Hematopoietic multipotent progenitor cell treated with erythropoietin and hydrocortisone succinate and interleukin-3 and kit ligand, for 8 days (in vitro differentiated cells): Measurements from ENCODE around the gene OR52A5.
"Not testable (repeated sequence)": the region's sequence is repeated elsewhere in the genome, so short reads cannot be mapped to it uniquely, and the experiment has no call there.

Source experiments
- DNase-seq: peaks from one replicate; pipeline ENCODE4 v3.0.0-alpha.2; 2015

The OR52A5 gene

GRCh38 chr11:5137996-5138395, at the start of gene OR52A5:
Gene OR52A5, minus strand, starts transcription at chr11:5138356. Its CDS starts 5,714 bp downstream, at chr11:5132642.
- no peak for DNase-seq

DNA sequence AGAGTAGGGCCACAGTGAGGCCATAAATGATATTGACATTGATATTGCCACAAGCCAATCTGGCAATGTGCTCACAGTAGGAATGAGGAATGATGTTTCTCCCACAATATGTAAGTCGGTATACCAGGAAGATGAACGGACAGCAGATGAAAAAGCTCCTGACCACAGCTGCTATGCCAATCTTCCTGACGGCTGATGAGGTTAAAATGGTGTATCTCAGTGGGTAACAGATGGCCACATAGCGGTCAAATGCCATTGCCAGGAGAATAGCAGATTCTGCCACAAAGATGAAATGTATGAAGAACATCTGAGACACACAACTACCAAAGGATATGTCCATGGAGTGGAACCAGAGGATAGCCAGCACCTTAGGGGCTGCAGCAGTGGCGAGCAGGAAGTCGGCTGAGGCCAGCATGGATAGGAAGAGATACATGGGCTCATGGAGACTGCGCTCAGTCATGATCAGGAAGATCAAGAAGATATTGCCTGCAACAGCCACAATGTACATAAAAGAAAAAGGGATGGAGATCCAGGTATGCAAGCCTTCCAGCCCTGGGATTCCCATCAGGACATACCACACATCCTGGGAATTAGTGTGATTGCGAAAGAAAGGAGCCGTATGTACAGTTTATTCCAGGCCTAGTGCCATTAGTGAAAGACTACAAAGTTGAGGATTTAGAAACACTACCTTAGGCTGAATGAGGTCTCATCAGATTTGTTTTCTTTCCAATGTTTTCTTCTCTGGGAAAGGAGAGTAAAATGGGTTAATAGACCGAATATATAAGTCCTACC, 40.1 kb upstream of the OR52A5 start:
- no peak for DNase-seq

- no peak for DNase-seq
Measured at GRCh38 chr11:5174934-5175333, 36.8 kb upstream of the OR52A5 start.

- DNase-seq, result peak; percentile 16
Measured at GRCh38 chr11:5171856-5172255, 33.7 kb upstream of the OR52A5 start.

DNA sequence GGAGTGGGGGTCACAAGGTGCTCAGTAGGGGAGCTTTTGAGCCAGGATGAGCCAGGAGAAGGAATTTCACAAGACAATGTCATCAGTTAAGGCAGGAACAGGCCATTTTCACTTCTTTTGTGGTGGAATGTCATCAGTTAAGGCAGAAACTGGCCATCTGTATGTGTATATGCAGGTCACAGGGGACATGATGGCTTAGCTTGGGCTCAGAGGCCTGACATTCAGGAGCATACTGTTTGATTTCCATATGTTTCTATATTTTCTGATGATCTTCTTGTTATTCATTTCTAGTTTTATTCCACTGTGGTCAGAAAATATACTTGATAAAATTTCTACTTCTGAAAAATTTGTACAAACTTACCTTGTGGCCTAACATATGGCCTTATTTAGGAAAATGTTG, 27.7 kb upstream of the OR52A5 start:
- DNase-seq, result not testable (repeated sequence)

GRCh38 chr11:5164807-5165206, 26.7 kb upstream of the OR52A5 start:
- DNase-seq, result not testable (repeated sequence)

GRCh38 chr11:5161045-5161444, 22.9 kb upstream of the OR52A5 start:
- not testable (repeated sequence) for DNase-seq

GRCh38 chr11:5160217-5160616, 22.1 kb upstream of the OR52A5 start:
- DNase-seq, result peak; percentile 39

DNA sequence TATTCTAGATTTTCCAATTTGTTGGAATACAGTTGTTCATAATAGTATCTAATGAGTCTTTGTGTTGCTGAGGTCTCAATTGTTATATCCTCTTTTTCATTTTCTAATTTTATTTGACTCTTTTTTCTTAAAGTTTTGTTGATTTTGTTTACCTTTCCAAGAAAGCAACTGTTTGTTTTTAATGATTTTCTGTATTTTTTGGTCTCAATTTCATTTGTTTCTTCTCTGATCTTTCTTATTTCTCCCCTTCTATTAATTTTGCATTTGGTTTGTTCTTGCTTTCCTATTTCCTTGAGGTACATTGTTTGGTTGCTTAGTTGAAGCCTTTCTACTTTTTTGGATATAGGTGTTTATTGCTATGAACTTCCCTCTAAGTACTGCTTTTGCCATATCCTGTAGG, 21.6 kb upstream of the OR52A5 start:
- DNase-seq, result no peak

DNA sequence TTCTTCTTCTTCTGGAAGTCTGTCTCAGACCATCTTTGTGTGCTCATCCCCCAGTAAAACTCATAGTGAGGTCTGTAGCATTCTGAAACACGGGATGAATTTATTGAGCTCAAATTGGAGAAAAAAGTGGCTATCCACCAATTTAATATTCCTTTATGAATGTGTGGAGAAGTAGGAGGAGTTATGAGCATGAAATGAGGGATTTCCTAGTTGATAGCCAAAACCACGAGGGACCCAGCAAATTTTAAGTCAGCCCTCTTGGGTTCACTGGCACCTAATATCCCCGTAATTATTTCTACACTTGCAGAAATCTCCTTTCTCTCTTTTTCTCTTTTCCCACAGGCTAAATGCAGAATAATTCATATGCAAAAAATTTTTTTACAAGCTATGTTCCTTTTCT, 16.5 kb upstream of the OR52A5 start, which contains the start of gene OR52A1:
Gene OR52A1, minus strand, starts transcription at position 101 of the 400 bp plus-strand sequence. CDS start 2,388 bp downstream, outside the sequence.
- DNase-seq, result no peak

GRCh38 chr11:5153574-5154431, 15.6 kb upstream of the OR52A5 start:
- DNase-seq, result peak; percentile 31

DNA sequence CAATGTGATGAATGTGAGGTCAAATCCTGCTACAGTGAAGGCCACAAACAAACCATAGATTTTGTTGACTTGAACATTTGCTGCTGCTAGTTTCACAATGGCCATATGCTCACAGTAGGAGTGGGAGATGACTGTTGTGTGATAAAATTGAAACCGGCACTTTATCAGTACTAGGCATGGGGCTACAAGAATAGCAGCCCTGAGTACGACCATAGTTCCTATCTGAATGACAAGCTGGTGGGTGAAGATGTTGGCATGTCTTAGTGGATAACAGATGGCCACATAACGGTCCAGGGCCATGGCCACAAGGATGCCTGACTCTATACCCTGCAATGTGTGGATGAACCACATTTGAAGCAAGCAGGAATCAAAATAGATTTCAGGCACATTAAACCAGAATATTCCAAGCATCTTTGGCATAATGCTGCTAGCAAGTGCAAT, 13.6 kb upstream of the OR52A5 start:
- peak; percentile 97 for DNase-seq

DNA sequence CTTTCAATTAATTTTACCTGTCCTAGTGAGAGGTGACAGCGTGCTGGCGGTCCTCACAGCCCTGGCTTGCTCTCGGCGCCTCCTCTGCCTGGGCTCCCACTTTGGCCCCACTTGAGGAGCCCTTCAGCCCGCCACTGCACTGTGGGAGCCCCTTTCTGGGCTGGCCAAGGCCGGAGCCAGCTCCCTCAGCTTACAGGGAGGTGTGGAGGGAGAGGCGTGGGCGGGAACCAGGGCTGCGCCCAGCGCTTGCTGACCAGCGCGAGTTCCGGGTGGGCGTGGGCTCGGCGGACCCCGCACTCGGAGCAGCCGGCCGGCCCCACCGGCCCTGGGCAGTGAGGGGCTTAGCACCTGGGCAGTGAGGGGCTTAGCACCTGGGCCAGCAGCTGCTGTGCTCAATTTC, 6.0 kb upstream of the OR52A5 start:
- not testable (repeated sequence) for DNase-seq

GRCh38 chr11:5137014-5137413, 1.1 kb downstream of the OR52A5 start:
- no peak for DNase-seq

GRCh38 chr11:5136261-5136660, 1.9 kb downstream of the OR52A5 start:
- no peak for DNase-seq

DNA sequence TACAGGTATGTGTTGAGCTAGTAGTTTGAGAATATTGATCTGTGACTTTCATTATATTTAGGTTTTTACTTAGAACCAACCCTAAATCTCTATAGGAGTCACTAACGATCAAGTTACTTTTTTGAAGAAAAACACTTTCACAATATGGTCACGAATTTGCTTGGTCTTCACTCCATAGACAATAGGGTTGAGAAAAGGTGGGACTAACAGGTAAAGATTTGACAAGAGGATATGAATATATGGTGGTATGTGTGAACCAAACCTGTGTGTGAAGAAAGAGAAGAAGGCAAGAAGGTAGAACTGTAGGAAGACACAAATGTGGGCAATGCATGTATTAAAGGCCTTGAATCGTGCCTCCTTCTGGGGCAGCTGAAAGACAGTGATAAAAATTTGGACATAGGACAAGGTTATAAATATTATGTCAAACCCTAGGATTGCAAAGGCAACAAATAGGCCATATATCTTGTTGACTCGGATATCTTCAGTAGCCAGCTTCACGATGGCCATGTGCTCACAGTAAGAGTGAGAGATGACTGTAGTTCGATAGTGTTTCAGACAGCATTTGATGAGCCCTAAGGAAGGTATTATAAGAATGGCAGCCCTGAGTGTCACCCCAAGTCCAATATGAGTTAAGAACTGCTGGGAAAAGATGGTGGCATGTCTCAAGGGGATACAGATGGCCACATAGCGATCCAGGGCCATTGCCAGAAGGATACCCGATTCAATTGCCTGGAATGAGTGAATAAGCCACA, 6.4 kb downstream of the OR52A5 start:
- no peak for DNase-seq

DNA sequence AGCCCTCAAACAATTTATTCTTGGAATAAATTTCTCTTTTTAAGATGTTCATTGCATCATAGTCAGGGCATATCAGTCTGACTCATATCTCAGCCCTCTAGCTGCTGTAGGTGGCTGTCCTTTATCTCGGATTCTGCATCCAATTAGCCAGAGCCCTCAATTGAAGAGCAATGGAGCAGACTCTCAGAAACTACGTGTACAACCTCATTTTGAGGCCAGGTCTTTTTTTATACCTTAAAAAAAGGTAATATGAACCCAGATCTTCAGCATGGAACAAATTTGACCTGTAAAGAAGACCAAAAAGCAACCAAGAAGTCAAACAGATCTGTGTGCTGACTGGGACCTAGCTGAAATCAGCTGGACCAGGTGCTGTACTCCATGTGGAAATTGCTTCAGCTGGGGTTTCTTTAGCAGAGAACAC, 8.7 kb downstream of the OR52A5 start:
- peak; percentile 63 for DNase-seq

DNA sequence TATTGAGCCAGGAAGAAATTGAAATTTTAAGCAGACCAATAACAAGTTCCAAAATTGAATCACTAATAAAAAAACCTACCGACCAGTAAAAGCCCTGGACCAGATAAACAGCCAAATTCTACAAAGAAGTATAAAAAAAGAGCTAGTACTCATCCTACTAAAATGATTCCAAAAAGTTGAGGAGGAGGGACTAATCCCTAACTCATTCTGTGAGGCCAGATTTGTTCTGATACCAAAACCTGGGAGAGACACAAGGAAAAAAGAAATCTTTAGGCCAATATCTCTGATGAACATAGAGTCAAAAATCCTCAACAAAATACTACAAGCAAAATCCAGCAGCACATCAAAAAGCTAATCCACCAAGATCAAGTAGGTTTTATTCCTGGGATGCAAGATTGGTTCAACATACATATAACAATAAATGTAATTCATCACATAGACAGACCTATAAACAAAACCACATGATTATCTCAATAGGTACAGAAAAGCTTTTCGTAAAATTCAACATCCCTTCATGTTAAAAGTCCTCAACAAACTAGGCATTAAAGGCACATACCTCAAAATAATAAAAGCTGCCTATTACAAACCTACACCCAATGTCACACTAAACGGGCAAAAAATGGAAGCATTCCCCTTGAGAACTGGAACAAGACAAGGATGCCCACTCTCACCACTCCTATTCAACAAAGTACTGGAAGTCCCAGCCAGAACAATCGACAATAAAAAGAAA, 13.1 kb downstream of the OR52A5 start:
- peak; percentile 28 for DNase-seq

GRCh38 chr11:5123802-5124521, 14.2 kb downstream of the OR52A5 start:
- peak; percentile 92 for DNase-seq

DNA sequence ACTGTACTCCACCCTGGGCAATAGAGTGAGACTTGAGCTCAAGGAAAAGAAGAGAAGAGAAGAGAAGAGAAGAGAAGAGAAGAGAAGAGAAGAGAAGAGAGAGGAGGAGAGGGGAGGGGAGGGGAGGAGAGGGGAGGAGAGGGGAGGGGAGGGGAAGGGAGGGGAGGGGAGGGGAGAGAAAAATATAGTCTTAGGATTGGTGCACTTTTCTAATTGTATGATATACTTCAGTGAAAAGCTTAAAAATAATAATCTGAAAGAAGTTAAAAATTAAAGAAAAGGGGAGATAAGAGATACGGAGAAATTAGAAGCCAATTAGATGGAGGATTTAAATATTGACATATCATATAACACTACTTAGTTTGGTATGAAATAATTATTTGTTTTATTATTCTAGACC, 19.3 kb downstream of the OR52A5 start:
- DNase-seq, result no peak

DNA sequence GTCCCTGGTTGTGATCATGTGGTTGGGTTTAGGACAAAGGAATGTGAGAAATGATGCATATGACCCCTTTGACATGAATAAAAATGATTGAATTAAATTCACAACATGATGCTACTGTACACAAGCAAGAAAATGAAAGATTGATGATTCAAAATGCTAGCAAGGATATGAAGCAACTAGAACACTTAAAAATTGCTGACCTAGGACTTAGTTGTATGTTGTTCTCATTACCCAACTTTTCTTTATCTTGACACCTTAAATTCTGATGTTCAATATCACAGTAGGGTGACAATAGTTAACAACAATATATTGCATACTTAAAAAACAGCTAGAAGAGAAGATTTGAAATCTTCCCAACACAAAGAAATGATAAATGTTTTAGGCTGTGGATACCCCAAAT, 20.6 kb downstream of the OR52A5 start:
- no peak for DNase-seq

DNA sequence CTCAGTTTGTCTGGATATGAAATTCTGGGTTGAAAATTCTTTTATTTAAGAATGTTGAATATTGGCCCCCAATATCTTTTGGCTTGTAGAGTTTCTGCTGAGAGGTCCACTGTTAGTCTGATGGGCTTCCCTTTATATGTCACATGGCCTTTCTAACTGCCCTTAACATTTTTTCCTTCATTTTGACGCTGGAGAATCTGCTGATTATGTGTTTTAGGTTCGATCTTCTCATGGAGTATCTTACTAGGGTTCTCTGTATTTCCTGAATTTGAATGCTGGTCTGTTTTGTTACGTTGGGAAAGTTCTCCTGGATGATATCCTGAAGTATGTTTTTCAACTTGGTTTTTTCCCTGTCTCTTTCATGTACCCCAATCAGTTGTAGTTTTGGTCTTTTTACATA, 22.8 kb downstream of the OR52A5 start:
- no peak for DNase-seq
